MCF 10A (cell line): ENCODE data around the gene WNT7B. TPM values are rescaled to one million over a fixed set of nuclear protein-coding genes. Genes with fewer than 3 reads are reported as not detected.

Source experiments
- BruUV-seq: library from RNA; stranded (reverse); fragments of 400-500 nt; replicated peaks from 2 replicates; lab custom pipeline; 2021; lab: Mats Ljungman, UMichigan
- CTCF ChIA-PET: fragments of 300-600 bp; sonication (Branson Sonifier 250); formaldehyde crosslinking; extraction: SDS; loops from one replicate; lab custom pipeline; 2021; ENCODE audit warnings: antibody characterized with exemption, inconsistent platforms; lab: Yijun Ruan, JAX
- POLR2A ChIA-PET: fragments of 300-600, 350-650 bp; sonication (Branson Sonifier 250); formaldehyde crosslinking; extraction: SDS; loops from one replicate; lab custom pipeline; 2020; ENCODE audit warnings: antibody characterized with exemption, inconsistent platforms; lab: Yijun Ruan, JAX
- DNase-seq: peaks from one replicate; pipeline ENCODE4 v3.0.0-alpha.2; 2018; ENCODE audit not compliant: unreplicated experiment
- H3K27ac Mint-ChIP-seq: one replicate; pipeline ENCODE4 v1.8.0; 2022; ENCODE audit warnings: mild to moderate bottlenecking, low read depth, mixed read lengths; ENCODE audit not compliant: unreplicated experiment
- H3K27me3 Mint-ChIP-seq: one replicate; pipeline ENCODE4 v1.8.0; 2022; ENCODE audit warnings: mixed read lengths; ENCODE audit not compliant: insufficient read depth, unreplicated experiment
- H3K36me3 Mint-ChIP-seq: one replicate; pipeline ENCODE4 v1.8.0; 2022; ENCODE audit warnings: mild to moderate bottlenecking, moderate library complexity, mixed read lengths; ENCODE audit not compliant: insufficient read depth, unreplicated experiment
- H3K4me1 Mint-ChIP-seq: one replicate; pipeline ENCODE4 v1.8.0; 2022; ENCODE audit warnings: mixed read lengths; ENCODE audit not compliant: insufficient read depth, unreplicated experiment
- H3K4me3 Mint-ChIP-seq: one replicate; pipeline ENCODE4 v1.8.0; 2022; ENCODE audit warnings: mild to moderate bottlenecking, moderate library complexity, mixed read lengths; ENCODE audit not compliant: unreplicated experiment
- H3K9me3 Mint-ChIP-seq: one replicate; pipeline ENCODE4 v1.8.0; 2022; ENCODE audit warnings: mixed read lengths; ENCODE audit not compliant: unreplicated experiment
- CTCF ChIP-seq: fragments of 200-600 bp; IDR thresholded peaks from one replicate; pipeline ENCODE4 v1.8.0; 2022; ENCODE audit warnings: antibody characterized with exemption, mild to moderate bottlenecking; ENCODE audit not compliant: unreplicated experiment
- intact Hi-C: fragments of 100-400 bp; cut with micrococcal nuclease; formaldehyde crosslinking; loops from 2 replicates; pipeline ENCODE4 v1.14.1; 2022
- total RNA-seq: library from RNA; stranded (reverse); gene quantifications from 2 replicates; pipeline ENCODE4 v1.2.3, GENCODE V29; 2022

WNT7B gene
- total RNA-seq, 1 experiment from 2014 or later = 0.28 TPM

- POLR2A ChIA-PET = no interaction called here
- H3K27me3 Mint-ChIP-seq = no peaks in the 10 kb centered on the region
Observed at GRCh38 chr22:45970705-45971407, 6.1 kb downstream of the WNT7B start.

GRCh38 chr22:45969801-45970470 is 7.0 kb downstream of the WNT7B start:
- H3K4me3 Mint-ChIP-seq = no peak overlapping the region
- CTCF ChIA-PET = interaction anchor here (0.6 to 1.8 kb wide), 3 partner anchors 29 to 368 kb away, joined by 3 to 11 read pairs (median 3); no protein-coding TSS in a partner anchor

More at GRCh38 chr22:45970705-45971407, 6.1 kb downstream of the WNT7B start:
- H3K4me1 Mint-ChIP-seq = no peaks in the 10 kb centered on the region
- no peak for TF ChIP-seq CTCF
- intact Hi-C loops = no loop called here
- H3K4me3 Mint-ChIP-seq = no peak overlapping the region
- no peak for DNase-seq
- H3K27ac Mint-ChIP-seq = no peak overlapping the region
- no TSS peak for BruUV-seq
- no peaks in the 10 kb centered on the region for H3K9me3 Mint-ChIP-seq
- CTCF ChIA-PET = interaction anchor here (1.8 kb wide), 1 partner anchor 107 kb away, joined by 11 read pairs; no protein-coding TSS in a partner anchor
- H3K36me3 Mint-ChIP-seq = no peaks in the 10 kb centered on the region

GRCh38 chr22:45969414-45969799 is 7.6 kb downstream of the WNT7B start:
- no peaks in the 10 kb centered on the region for H3K4me1 Mint-ChIP-seq
- H3K9me3 Mint-ChIP-seq = no peaks in the 10 kb centered on the region
- H3K27ac Mint-ChIP-seq = no peak overlapping the region
- H3K36me3 Mint-ChIP-seq = no peaks in the 10 kb centered on the region
- no peaks in the 10 kb centered on the region for H3K27me3 Mint-ChIP-seq
- no peak for DNase-seq
- intact Hi-C loops = loop anchor here (1.0 kb wide), 1 partner anchor 108 kb away; no protein-coding TSS in a partner anchor
- TF ChIP-seq CTCF = no peak
- no TSS peak for BruUV-seq
- no peak overlapping the region for H3K4me3 Mint-ChIP-seq
- ChIA-PET CTCF (interaction anchor here (0.6 to 1.8 kb wide), 4 partner anchors 28 to 367 kb away, joined by 3 to 11 read pairs (median 4); no protein-coding TSS in a partner anchor), POLR2A (interaction anchor here (1.0 to 1.3 kb wide), 2 partner anchors 10 to 106 kb away, joined by 3 to 4 read pairs; no protein-coding TSS in a partner anchor)

More at GRCh38 chr22:45969801-45970470, 7.0 kb downstream of the WNT7B start:
- Mint-ChIP-seq H3K27me3 (no peaks in the 10 kb centered on the region), H3K4me1 (no peaks in the 10 kb centered on the region), H3K36me3 (no peaks in the 10 kb centered on the region), H3K27ac (no peak overlapping the region), H3K9me3 (no peaks in the 10 kb centered on the region)
- TF ChIP-seq CTCF = no peak
- DNase-seq = no peak
- no TSS peak for BruUV-seq
- intact Hi-C loops = loop anchor here (1.0 kb wide), 1 partner anchor 109 kb away; no protein-coding TSS in a partner anchor
- POLR2A ChIA-PET = interaction anchor here (1.0 to 1.3 kb wide), 2 partner anchors 10 to 106 kb away, joined by 3 to 4 read pairs; no protein-coding TSS in a partner anchor
